Stimulated activated CD4-positive, alpha-beta T cell treated with anti-CD3 and anti-CD28 coated beads, Interleukin-2, amount 100 ng/mL, for 48 hours (primary cell): Measurements from ENCODE around the gene PTER.
A peak's percentile ranks its signal among the peaks of the same experiment; 100 is the strongest.

Source experiments
- DNase-seq, 2 donors: peaks; one replicate each; pipeline ENCODE4 v3.0.0-alpha.2; 2020

The PTER gene

GRCh38 chr10:16436758-16437539, at the start of gene PTER:
PTER (plus strand) TSS chr10:16437010; CDS start chr10:16484385, 47,375 bp downstream.
- DNase-seq, result peak; percentile 98 to 99

GRCh38 chr10:16392531-16393069, 44.2 kb upstream of the PTER start:
- no peak for DNase-seq

GRCh38 chr10:16393271-16393858, 43.4 kb upstream of the PTER start:
- DNase-seq, result no peak

GRCh38 chr10:16401416-16401815, 35.4 kb upstream of the PTER start:
- DNase-seq, result no peak

GRCh38 chr10:16408379-16408778, 28.4 kb upstream of the PTER start:
- no peak for DNase-seq

GRCh38 chr10:16417341-16417740, 19.5 kb upstream of the PTER start:
- DNase-seq, result no peak

- no peak for DNase-seq
Measured at GRCh38 chr10:16423599-16423998, 13.2 kb upstream of the PTER start.

GRCh38 chr10:16425449-16425848, 11.4 kb upstream of the PTER start:
- no peak for DNase-seq

GRCh38 chr10:16429539-16429938, 7.3 kb upstream of the PTER start:
- DNase-seq, result no peak

- DNase-seq, result no peak
Measured at GRCh38 chr10:16436367-16436757, 448 bp upstream of the PTER start.

GRCh38 chr10:16437540-16437894, 707 bp downstream of the PTER start:
- no peak for DNase-seq

GRCh38 chr10:16439295-16439694, 2.5 kb downstream of the PTER start:
- DNase-seq, result no peak

- DNase-seq, result no peak
Measured at GRCh38 chr10:16440396-16441133, 3.8 kb downstream of the PTER start.

GRCh38 chr10:16441173-16441840, 4.5 kb downstream of the PTER start:
- DNase-seq, result no peak

- DNase-seq, result no peak
Measured at GRCh38 chr10:16442914-16443313, 6.1 kb downstream of the PTER start.

- DNase-seq, result no peak
Measured at GRCh38 chr10:16445770-16446469, 9.1 kb downstream of the PTER start.

GRCh38 chr10:16449454-16449853, 12.6 kb downstream of the PTER start:
- DNase-seq, result no peak

GRCh38 chr10:16458166-16458955, 21.6 kb downstream of the PTER start:
- DNase-seq, result no peak

GRCh38 chr10:16459423-16459939, 22.7 kb downstream of the PTER start:
- DNase-seq, result no peak

- DNase-seq, result no peak
Measured at GRCh38 chr10:16466001-16466400, 29.2 kb downstream of the PTER start.

- peak in 1 of 2 donors; percentile 4 for DNase-seq
Measured at GRCh38 chr10:16470747-16471146, 33.9 kb downstream of the PTER start.
